SU-DHL-6 (cell line): Measurements from ENCODE around the gene SLC22A4.

Experiments
- H2AFZ ChIP-seq: fragments of 200-600 bp; sonication (generic); 2 replicates; pipeline ENCODE4 v1.6.1; 2014; ENCODE audit warnings: low read depth, mild to moderate bottlenecking, moderate library complexity, mixed read lengths, antibody characterized with exemption, low read length; ENCODE audit not compliant: severe bottlenecking
- H3F3A ChIP-seq: fragments of 200-600 bp; shearing (Covaris generic); 2 replicates; pipeline ENCODE4 v1.6.0; 2016; ENCODE audit warnings: antibody characterized with exemption, mild to moderate bottlenecking; ENCODE audit not compliant: insufficient read depth
- H3K27ac ChIP-seq: fragments of 200-600 bp; sonication (generic); 2 replicates; pipeline ENCODE4 v1.5.1; 2016; ENCODE audit warnings: low read depth, mild to moderate bottlenecking, low read length, moderate library complexity, mixed read lengths
- H3K27me3 ChIP-seq: fragments of 200-600 bp; sonication (generic), shearing (Covaris generic); 2 replicates; pipeline ENCODE4 v1.6.0; 2014; ENCODE audit warnings: mild to moderate bottlenecking, low read length
- H3K36me3 ChIP-seq: fragments of 200-600 bp; sonication (generic); 2 replicates; pipeline ENCODE4 v1.6.1; 2014; ENCODE audit warnings: mild to moderate bottlenecking, low read length, mixed read lengths
- H3K4me2 ChIP-seq: fragments of 300-600, 200-600 bp; shearing (Covaris generic), sonication (generic); 2 replicates; pipeline ENCODE4 v1.6.0; 2014; ENCODE audit warnings: low read length, low read depth, mild to moderate bottlenecking; ENCODE audit not compliant: poor library complexity, severe bottlenecking
- H3K4me3 ChIP-seq: fragments of 200-600 bp; sonication (generic); 2 replicates; pipeline ENCODE4 v1.5.1; 2014; ENCODE audit warnings: antibody characterized with exemption, low read length, mild to moderate bottlenecking, mixed read lengths; ENCODE audit not compliant: insufficient read depth, poor library complexity, severe bottlenecking
- H3K79me2 ChIP-seq: fragments of 200-600 bp; sonication (generic); 2 replicates; pipeline ENCODE4 v1.6.1; 2014; ENCODE audit warnings: mild to moderate bottlenecking, low read length, moderate library complexity; ENCODE audit not compliant: insufficient read depth
- H3K9ac ChIP-seq: fragments of 200-600 bp; sonication (generic); 2 replicates; pipeline ENCODE4 v1.7.0; 2014; ENCODE audit warnings: mild to moderate bottlenecking, low read length
- H3K9me2 ChIP-seq: fragments of 200-600 bp; sonication (generic); replicated peaks from 2 replicates; pipeline ENCODE4 v1.6.1; 2014; ENCODE audit warnings: low read length; ENCODE audit not compliant: insufficient read depth
- H3K9me3 ChIP-seq: fragments of 200-600 bp; sonication (generic); 2 replicates; pipeline ENCODE4 v1.6.1; 2014; ENCODE audit warnings: low read length, mixed read lengths; ENCODE audit not compliant: insufficient read depth
- H4K20me1 ChIP-seq: fragments of 200-600 bp; sonication (generic); 2 replicates; pipeline ENCODE4 v1.6.1; 2014; ENCODE audit warnings: low read depth, mild to moderate bottlenecking, antibody characterized with exemption, low read length, moderate library complexity, mixed read lengths
- EZH2phosphoT487 ChIP-seq: fragments of 200-600 bp; sonication (generic), shearing (Covaris generic); conservative IDR thresholded peaks from 2 replicates; pipeline ENCODE4 v1.6.1; 2018; ENCODE audit warnings: mild to moderate bottlenecking, antibody characterized with exemption, low read length, moderate library complexity, mixed read lengths
- TF ChIP-seq, protein P1 (sequence below): fragments of 200-600 bp; sonication (generic); IDR thresholded peaks from one replicate; pipeline ENCODE4 v1.5.1; 2017; ENCODE audit warnings: antibody characterized with exemption, mild to moderate bottlenecking, low read length, moderate library complexity; ENCODE audit not compliant: insufficient read depth, poor library complexity, severe bottlenecking

The SLC22A4 gene

DNA sequence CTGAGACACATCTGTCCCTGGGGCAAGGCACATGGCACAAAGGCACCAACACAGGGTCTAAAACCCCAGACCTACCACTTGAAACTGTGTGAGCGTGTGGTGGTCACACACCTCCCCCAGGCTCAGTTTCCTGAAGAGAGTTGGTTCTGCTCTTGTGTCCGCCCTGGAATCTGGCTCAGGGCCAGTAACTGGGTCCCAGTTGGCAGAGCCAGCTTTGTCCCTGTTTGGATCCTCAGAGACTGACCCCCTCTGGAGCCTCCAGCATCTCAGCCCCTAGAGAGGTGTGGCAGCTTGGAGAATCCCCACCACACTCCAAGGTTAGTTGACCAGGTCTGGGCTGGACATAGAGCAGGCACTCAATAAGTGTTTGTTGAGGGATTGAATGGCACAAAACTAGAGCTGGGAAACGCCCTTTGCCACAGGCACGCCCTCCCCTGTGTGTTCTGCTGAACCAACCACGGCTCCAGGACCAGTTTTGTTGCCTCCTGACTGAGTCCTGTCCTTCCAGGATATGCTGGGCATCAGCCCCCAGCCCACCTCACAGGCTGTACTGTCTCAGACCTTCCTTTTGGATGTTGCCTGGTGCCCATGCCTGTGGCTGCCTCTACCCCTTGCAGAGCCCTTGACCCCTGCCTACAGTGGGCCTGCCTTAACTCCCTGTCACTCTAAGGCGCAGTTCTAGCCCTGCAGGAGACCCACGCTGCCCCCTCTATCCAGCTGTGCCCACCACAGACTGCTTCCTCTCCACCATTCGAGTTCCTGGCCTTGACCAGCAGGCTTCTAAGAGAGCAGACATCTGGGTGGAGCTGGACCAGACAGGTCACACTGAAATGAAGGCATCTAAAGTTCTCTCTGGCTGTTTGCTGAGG is 40.5 kb upstream of the SLC22A4 start:
- H3K79me2 ChIP-seq, result no peaks in the 10 kb centered on the region
- no peaks in the 10 kb centered on the region for H3K9me2 ChIP-seq
- H4K20me1 ChIP-seq, result no peaks in the 10 kb centered on the region
- TF ChIP-seq, protein P1, sequence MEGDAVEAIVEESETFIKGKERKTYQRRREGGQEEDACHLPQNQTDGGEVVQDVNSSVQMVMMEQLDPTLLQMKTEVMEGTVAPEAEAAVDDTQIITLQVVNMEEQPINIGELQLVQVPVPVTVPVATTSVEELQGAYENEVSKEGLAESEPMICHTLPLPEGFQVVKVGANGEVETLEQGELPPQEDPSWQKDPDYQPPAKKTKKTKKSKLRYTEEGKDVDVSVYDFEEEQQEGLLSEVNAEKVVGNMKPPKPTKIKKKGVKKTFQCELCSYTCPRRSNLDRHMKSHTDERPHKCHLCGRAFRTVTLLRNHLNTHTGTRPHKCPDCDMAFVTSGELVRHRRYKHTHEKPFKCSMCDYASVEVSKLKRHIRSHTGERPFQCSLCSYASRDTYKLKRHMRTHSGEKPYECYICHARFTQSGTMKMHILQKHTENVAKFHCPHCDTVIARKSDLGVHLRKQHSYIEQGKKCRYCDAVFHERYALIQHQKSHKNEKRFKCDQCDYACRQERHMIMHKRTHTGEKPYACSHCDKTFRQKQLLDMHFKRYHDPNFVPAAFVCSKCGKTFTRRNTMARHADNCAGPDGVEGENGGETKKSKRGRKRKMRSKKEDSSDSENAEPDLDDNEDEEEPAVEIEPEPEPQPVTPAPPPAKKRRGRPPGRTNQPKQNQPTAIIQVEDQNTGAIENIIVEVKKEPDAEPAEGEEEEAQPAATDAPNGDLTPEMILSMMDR, result no peak
- no peak for TF ChIP-seq EZH2phosphoT487
- no peaks in the 10 kb centered on the region for H3K9me3 ChIP-seq
- H3K9ac ChIP-seq, result no peak overlapping the region
- H3K27me3 ChIP-seq, result no peaks in the 10 kb centered on the region
- no peak overlapping the region for H2AFZ ChIP-seq
- H3F3A ChIP-seq, result no peaks in the 10 kb centered on the region
- H3K4me3 ChIP-seq, result no peak overlapping the region
- no peak overlapping the region for H3K4me2 ChIP-seq
- H3K27ac ChIP-seq, result no peak overlapping the region
- no peaks in the 10 kb centered on the region for H3K36me3 ChIP-seq

DNA sequence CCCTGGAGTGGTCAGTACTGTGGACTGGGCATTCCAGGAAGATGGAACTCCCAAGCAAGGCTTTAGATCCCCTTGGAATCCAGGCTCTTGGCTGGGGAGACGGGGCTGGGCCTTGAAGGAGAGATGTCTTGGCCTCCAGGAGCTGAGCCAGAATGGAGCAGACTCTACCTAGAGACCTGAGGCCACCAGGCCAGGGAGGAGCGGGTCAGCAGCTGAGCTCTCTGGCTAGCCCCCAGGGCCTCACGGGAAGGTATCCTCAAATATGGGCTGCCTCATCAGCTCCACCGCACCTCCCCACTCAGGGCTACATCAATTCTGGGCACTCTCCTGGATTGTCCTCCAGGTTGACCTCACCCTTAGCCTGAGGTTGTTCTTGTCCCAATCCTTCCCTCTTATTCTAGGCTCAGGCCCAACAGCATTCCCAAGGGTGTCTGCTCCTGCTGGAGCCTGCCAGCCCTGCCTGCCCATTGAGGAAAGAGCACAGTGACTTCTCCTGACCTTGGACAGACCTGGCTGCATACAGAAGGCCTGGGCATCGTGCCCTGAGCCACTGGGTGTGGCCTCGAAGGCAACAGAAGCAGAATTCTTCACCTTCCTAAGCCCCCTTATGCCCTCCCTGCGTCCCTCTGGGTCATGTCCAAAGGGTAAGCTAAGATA is 39.7 kb upstream of the SLC22A4 start:
- Histone ChIP-seq H3K9me3 (no peaks in the 10 kb centered on the region), H3K4me3 (no peak overlapping the region), H3K27me3 (no peaks in the 10 kb centered on the region), H3K9ac (no peak overlapping the region), H2AFZ (no peak overlapping the region), H3K4me2 (no peak overlapping the region), H4K20me1 (no peaks in the 10 kb centered on the region), H3K79me2 (no peaks in the 10 kb centered on the region), H3K9me2 (no peaks in the 10 kb centered on the region), H3F3A (no peaks in the 10 kb centered on the region), H3K27ac (no peak overlapping the region), H3K36me3 (no peaks in the 10 kb centered on the region)
- TF ChIP-seq EZH2phosphoT487, result no peak
- TF ChIP-seq, protein P1, result no peak

DNA sequence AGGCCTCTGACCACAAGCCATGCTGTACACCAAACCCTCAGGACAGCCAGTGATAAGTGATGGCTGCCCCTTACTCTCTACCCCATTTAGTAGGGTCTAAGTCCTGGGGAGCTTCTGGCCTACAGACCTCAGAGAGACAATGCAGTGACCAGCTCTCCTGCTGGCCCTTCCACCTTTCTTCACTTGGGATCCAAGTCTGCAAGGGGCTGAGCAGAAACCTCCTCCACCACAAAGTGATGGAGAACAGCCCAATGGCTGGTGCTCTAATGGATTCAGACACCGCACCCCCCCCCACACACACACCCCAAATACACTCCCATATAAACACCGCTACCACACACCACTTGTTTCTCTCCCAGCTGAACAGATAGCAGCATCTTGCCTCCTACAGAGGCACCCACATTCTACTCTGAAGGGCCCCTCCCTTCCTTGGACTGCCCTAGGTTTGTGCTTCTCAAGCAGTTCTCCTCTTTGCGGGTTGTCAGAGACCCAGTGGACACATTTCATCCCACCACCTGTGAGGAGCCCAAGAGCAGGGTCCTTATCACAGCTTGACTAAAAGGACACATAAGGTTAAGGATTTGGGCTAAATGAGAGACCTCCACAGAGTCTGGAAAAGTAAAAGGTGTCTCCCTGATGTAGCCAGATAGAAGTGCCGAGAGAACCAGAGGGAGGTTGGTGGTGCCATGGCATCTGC is 38.0 kb upstream of the SLC22A4 start:
- Histone ChIP-seq H3K9me3 (no peaks in the 10 kb centered on the region), H3K9ac (no peak overlapping the region), H3F3A (no peaks in the 10 kb centered on the region), H3K4me3 (no peak overlapping the region), H3K9me2 (no peaks in the 10 kb centered on the region), H3K79me2 (no peaks in the 10 kb centered on the region), H3K27me3 (no peaks in the 10 kb centered on the region), H4K20me1 (no peaks in the 10 kb centered on the region), H2AFZ (no peak overlapping the region), H3K36me3 (no peaks in the 10 kb centered on the region), H3K27ac (no peak overlapping the region), H3K4me2 (no peak overlapping the region)
- TF ChIP-seq, protein P1, result no peak
- TF ChIP-seq EZH2phosphoT487, result no peak
